ACC112 (cell line): ENCODE results near the gene YKT6.

Experiments
- H2AFZ ChIP-seq: fragments of 200-600 bp; sonication (generic); one replicate; pipeline ENCODE4 v1.6.0; 2017; ENCODE audit warnings: antibody characterized with exemption, low read length; ENCODE audit not compliant: unreplicated experiment
- H3K27ac ChIP-seq: fragments of 200-600 bp; sonication (generic); 2 replicates; pipeline ENCODE4 v1.5.1; 2014; ENCODE audit warnings: low read depth, mild to moderate bottlenecking, antibody characterized with exemption, low read length, moderate library complexity
- H3K27me3 ChIP-seq: fragments of 200-600 bp; sonication (generic); 2 replicates; pipeline ENCODE4 v1.6.1; 2014; ENCODE audit warnings: mild to moderate bottlenecking, antibody characterized with exemption, low read length, moderate library complexity, mixed read lengths; ENCODE audit not compliant: insufficient read depth
- H3K36me3 ChIP-seq: fragments of 200-600 bp; sonication (generic); 2 replicates; pipeline ENCODE4 v1.6.1; 2016; ENCODE audit warnings: mild to moderate bottlenecking, antibody characterized with exemption, low read length, moderate library complexity, mixed read lengths; ENCODE audit not compliant: insufficient read depth
- H3K4me1 ChIP-seq: fragments of 200-600 bp; sonication (generic); one replicate; pipeline ENCODE4 v1.6.1; 2016; ENCODE audit warnings: low read length, mixed read lengths; ENCODE audit not compliant: insufficient read depth, unreplicated experiment, control insufficient read depth
- H3K4me3 ChIP-seq: fragments of 200-600 bp; sonication (generic); 2 replicates; pipeline ENCODE4 v1.5.1; 2014; ENCODE audit warnings: mild to moderate bottlenecking, low read depth, low read length
- H3K79me2 ChIP-seq: fragments of 200-600 bp; sonication (generic); one replicate; pipeline ENCODE4 v1.6.0; 2016; ENCODE audit warnings: low read length; ENCODE audit not compliant: control insufficient read depth, unreplicated experiment, insufficient read depth

YKT6 gene

GRCh38 chr7:44261240-44261639 lies 60.5 kb downstream of the YKT6 start:
- peaks cover 38% of the 10 kb centered on the region for H3K4me1 ChIP-seq
- no peaks in the 10 kb centered on the region for H3K27me3 ChIP-seq
- H3K27ac ChIP-seq = no peak overlapping the region
- H3K79me2 ChIP-seq = no peaks in the 10 kb centered on the region
- no peak overlapping the region for H3K4me3 ChIP-seq
- H2AFZ ChIP-seq = no peak overlapping the region
- no peaks in the 10 kb centered on the region for H3K36me3 ChIP-seq

GRCh38 chr7:44262031-44262430 lies 61.3 kb downstream of the YKT6 start:
- Histone ChIP-seq H3K4me1 (peaks cover 33% of the 10 kb centered on the region), H3K79me2 (no peaks in the 10 kb centered on the region), H3K27me3 (no peaks in the 10 kb centered on the region), H3K27ac (no peak overlapping the region), H3K4me3 (no peak overlapping the region), H3K36me3 (no peaks in the 10 kb centered on the region), H2AFZ (no peak overlapping the region)

GRCh38 chr7:44263326-44264082 lies 62.7 kb downstream of the YKT6 start:
- Histone ChIP-seq H3K27me3 (no peaks in the 10 kb centered on the region), H3K27ac (no peak overlapping the region), H2AFZ (no peak overlapping the region), H3K4me3 (no peak overlapping the region), H3K36me3 (no peaks in the 10 kb centered on the region), H3K79me2 (no peaks in the 10 kb centered on the region), H3K4me1 (peaks cover 19% of the 10 kb centered on the region)
